WERI-Rb-1 (cell line): ENCODE results near the gene NTNG1.
A peak's percentile ranks its signal among the peaks of the same experiment; 100 is the strongest.

Experiments used
- DNase-seq: peaks from one replicate; pipeline ENCODE4 v3.0.0-alpha.2; 2020
- H3K27ac ChIP-seq: fragments of 250-450 bp; sonication (Bioruptor Pico); 2 replicates; pipeline ENCODE4 v1.5.1; 2020; ENCODE audit warnings: mild to moderate bottlenecking, moderate library complexity
- H3K27me3 ChIP-seq: fragments of 250-450 bp; sonication (Bioruptor Pico); 2 replicates; pipeline ENCODE4 v1.5.1; 2021; ENCODE audit warnings: mild to moderate bottlenecking, low read depth, moderate library complexity; ENCODE audit not compliant: insufficient read depth, severe bottlenecking
- H3K36me3 ChIP-seq: fragments of 250-450 bp; sonication (Bioruptor Pico); 2 replicates; pipeline ENCODE4 v1.5.1; 2020; ENCODE audit warnings: mild to moderate bottlenecking, moderate library complexity
- H3K4me3 ChIP-seq: 2 replicates; pipeline ENCODE4 v1.5.1; 2011; ENCODE audit warnings: low read depth, mild to moderate bottlenecking, control low read depth, low read length
- H3K9me3 ChIP-seq: fragments of 250-450 bp; sonication (Bioruptor Pico); 2 replicates; pipeline ENCODE4 v1.5.1; 2021; ENCODE audit warnings: mild to moderate bottlenecking, moderate library complexity; ENCODE audit not compliant: severe bottlenecking
- CTCF ChIP-seq: IDR thresholded peaks from 2 replicates; pipeline ENCODE4 v1.5.1; 2011; ENCODE audit warnings: low read depth, mild to moderate bottlenecking, control low read depth, inconsistent platforms, low read length

NTNG1 gene

GRCh38 chr1:107514841-107515240, 374.0 kb downstream of the NTNG1 start:
- Histone ChIP-seq H3K27me3 (no peaks in the 10 kb centered on the region), H3K27ac (no peak overlapping the region), H3K9me3 (peaks cover 3% of the 10 kb centered on the region), H3K4me3 (no peak overlapping the region), H3K36me3 (no peaks in the 10 kb centered on the region)
- no peak for TF ChIP-seq CTCF
- DNase-seq, result no peak

- Histone ChIP-seq H3K27me3 (no peaks in the 10 kb centered on the region), H3K4me3 (no peak overlapping the region), H3K36me3 (no peaks in the 10 kb centered on the region), H3K27ac (no peak overlapping the region), H3K9me3 (no peaks in the 10 kb centered on the region)
- 0 out of 2 replicates have a peak, but pooled peaks have one; percentile 21 for TF ChIP-seq CTCF
- DNase-seq, result no peak
These were observed 374.9 kb downstream of the NTNG1 start for GRCh38 chr1:107515702-107516101.

- Histone ChIP-seq H3K27me3 (no peaks in the 10 kb centered on the region), H3K9me3 (no peaks in the 10 kb centered on the region), H3K27ac (no peak overlapping the region), H3K36me3 (no peaks in the 10 kb centered on the region), H3K4me3 (no peak overlapping the region)
- DNase-seq, result no peak
- TF ChIP-seq CTCF, result no peak
These were observed 382.2 kb downstream of the NTNG1 start for GRCh38 chr1:107523061-107523460.

GRCh38 chr1:107523736-107524135, 382.9 kb downstream of the NTNG1 start:
- no peak for DNase-seq
- TF ChIP-seq CTCF, result no peak
- Histone ChIP-seq H3K4me3 (no peak overlapping the region), H3K27ac (no peak overlapping the region), H3K27me3 (no peaks in the 10 kb centered on the region), H3K36me3 (no peaks in the 10 kb centered on the region), H3K9me3 (no peaks in the 10 kb centered on the region)

- TF ChIP-seq CTCF, result no peak
- no peaks in the 10 kb centered on the region for H3K9me3 ChIP-seq
- DNase-seq, result no peak
- H3K36me3 ChIP-seq, result no peaks in the 10 kb centered on the region
- no peak overlapping the region for H3K4me3 ChIP-seq
- H3K27ac ChIP-seq, result no peak overlapping the region
- no peaks in the 10 kb centered on the region for H3K27me3 ChIP-seq
These were observed 383.5 kb downstream of the NTNG1 start for GRCh38 chr1:107524301-107524700.

- Histone ChIP-seq H3K27ac (no peak overlapping the region), H3K9me3 (no peaks in the 10 kb centered on the region), H3K27me3 (no peaks in the 10 kb centered on the region), H3K36me3 (no peaks in the 10 kb centered on the region), H3K4me3 (no peak overlapping the region)
- no peak for TF ChIP-seq CTCF
- DNase-seq, result no peak
These were observed 384.3 kb downstream of the NTNG1 start for GRCh38 chr1:107525145-107525544.
